B cell (primary cell): ENCODE results near the gene ITGB3.

ENCODE experiments used
- CTCF ChIP-seq: fragments of 200-600 bp; IDR thresholded peaks from one replicate; pipeline ENCODE4 v1.8.0; 2022; ENCODE audit warnings: antibody characterized with exemption, mild to moderate bottlenecking
- EZH2 ChIP-seq: IDR thresholded peaks from 2 replicates; pipeline ENCODE4 v1.6.1; 2012; ENCODE audit warnings: borderline replicate concordance, low read depth, mild to moderate bottlenecking, moderate library complexity, low read length; ENCODE audit not compliant: insufficient read depth, poor library complexity, severe bottlenecking

- TF ChIP-seq CTCF (no peak), EZH2 (no peak)
Measured at GRCh38 chr17:47218896-47219430, 34.7 kb upstream of the ITGB3 start.
